GM18861 (cell line): Measurements from ENCODE around the gene ULBP1.
"Not testable (repeated sequence)": the region's sequence is repeated elsewhere in the genome, so short reads cannot be mapped to it uniquely, and the experiment has no call there.

ENCODE experiments used
- ATAC-seq: cut with Tn5 transposase; IDR thresholded peaks from one replicate; pipeline ENCODE4 v1.9.1; 2021; ENCODE audit not compliant: unreplicated experiment

The ULBP1 gene, protein sequence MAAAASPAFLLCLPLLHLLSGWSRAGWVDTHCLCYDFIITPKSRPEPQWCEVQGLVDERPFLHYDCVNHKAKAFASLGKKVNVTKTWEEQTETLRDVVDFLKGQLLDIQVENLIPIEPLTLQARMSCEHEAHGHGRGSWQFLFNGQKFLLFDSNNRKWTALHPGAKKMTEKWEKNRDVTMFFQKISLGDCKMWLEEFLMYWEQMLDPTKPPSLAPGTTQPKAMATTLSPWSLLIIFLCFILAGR

DNA sequence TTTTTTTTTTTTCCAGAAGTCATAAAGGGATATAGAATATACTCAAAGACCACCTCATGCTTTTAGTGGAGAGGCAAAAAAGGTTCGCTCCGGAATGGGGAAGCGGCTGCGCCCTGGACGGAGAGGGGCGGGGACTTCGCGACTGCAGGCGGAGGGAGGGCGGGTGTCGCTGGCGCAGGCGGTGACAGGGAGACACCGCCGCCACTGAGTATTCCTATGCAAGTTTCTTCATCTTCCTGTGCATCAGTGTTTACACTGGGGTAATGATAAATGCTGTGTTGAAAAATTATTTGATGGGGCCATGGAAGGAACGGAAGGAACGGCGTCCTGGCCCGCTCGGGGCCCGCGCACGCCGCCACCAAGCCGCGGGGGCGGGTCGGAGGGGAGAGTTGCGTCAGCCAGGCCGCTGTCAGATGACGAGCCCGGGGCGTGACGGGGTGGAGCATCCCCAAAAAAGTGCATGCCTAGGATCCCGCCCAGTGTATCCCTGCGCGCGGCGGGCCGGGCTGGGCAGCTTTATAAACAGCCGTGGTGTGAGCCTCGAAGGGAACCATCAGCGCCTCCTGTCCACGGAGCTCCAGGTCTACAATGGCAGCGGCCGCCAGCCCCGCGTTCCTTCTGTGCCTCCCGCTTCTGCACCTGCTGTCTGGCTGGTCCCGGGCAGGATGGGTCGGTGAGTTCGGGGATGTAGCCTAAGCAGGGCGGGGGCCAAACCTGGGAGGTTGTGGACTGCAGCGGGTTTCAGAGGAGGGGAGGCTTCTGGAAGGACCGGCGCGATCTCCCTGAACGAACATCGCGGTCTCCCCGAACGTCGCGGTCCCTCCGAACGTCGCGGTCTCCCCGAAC lies at the start of gene ULBP1:
Gene ULBP1 (plus strand): TSS at position 482 of the 846 bp plus-strand sequence. CDS start 107 bp downstream, at position 589.
- no peak for ATAC-seq

DNA sequence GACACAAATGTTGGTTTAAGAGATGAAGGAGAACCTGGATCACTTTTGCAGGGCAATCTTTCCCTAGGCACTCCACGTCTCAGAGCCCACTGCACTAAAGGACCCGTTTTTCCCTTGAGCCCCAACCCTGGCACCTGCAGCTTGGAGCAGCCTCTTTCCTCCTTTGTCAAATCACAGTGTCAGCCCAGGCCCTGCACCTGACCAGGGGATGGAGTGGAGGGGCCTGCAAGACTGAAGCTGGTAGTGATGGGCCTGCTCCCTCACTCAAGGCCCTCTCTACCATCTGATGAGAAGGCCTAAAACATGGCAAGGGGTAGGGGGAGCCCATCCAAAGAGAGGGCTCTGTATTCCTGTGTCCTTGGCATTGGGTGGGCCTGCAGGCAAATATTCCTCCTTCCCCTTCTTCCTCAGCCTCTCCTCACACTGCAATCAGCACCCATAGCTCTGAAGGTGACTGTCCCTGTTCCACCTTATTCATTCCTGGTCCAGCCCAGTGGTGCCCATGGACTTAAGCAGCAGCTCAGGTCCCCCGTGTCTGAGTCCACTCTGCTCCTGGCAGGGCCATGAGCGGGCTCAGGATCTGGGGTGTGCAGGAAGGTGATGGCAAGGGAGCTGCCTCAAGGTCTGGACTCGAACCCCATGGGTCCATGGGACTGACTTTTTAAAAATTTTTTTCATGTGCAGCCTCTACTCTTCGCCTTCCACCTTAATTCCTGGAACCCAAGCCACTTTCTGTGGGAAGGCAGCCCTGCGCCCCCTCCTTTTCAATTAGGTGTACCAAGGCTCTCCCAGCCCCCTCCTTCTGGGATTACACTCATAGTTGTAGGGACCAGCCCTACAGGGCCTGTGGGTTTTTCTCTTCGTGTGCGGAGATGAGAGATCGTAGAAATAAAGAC lies 47.5 kb upstream of the ULBP1 start:
- ATAC-seq: no peak

DNA sequence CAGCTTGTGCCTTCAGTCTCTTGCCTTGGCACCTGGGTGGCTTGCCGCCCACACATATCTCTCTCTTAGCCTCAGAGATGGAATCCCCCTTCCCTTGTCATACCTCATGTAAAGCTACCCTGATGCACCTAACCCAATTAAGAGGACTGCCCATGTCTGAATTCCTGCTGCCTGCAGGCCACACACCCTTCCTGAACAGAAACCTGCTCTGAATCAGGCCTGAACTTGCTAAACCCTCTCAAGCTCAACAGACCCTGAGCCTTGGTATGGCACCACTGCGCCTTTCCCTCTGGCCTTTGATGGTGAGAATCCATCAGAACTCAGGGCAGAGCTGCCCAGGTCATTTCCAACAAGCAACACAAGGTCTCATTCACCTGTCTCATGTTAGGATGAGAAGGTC lies 46.1 kb upstream of the ULBP1 start:
- no peak for ATAC-seq

DNA sequence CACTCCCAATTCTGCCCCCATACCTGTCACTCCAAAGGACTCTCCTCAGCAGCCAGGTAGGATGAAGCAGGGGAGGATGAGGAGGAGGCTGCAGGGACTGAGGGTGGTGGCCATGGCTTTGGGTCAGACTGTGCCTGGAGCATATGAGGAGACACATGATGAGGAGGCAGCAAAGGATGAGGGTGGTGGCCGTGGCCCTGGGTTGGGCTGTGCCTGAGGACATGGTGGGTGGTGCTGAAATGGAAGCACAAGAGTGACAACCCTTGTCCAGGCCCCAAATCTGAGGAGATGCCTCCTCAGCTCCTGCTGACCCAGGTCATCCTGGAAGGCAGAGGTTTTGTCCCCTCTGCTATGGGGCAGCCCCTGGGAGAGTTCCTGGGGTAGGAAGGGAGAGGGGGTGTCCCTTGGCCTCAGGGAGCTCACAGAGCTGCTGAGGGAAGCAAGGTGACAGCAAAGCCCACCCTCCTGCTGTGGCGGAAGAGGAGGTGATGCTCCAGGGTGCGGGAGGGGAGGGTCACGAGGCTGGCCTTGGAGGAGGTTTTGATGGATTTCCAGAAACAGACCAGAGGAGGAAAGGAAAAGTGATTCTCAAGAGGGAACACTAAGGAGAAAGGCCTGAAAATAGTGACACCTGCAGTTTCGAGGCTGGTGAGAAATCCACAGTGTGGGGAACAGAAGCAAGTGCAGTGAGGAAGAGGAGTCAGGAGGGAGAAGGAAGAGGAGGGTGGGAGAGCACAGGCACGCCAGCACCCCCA lies 45.4 kb upstream of the ULBP1 start:
- ATAC-seq: no peak

DNA sequence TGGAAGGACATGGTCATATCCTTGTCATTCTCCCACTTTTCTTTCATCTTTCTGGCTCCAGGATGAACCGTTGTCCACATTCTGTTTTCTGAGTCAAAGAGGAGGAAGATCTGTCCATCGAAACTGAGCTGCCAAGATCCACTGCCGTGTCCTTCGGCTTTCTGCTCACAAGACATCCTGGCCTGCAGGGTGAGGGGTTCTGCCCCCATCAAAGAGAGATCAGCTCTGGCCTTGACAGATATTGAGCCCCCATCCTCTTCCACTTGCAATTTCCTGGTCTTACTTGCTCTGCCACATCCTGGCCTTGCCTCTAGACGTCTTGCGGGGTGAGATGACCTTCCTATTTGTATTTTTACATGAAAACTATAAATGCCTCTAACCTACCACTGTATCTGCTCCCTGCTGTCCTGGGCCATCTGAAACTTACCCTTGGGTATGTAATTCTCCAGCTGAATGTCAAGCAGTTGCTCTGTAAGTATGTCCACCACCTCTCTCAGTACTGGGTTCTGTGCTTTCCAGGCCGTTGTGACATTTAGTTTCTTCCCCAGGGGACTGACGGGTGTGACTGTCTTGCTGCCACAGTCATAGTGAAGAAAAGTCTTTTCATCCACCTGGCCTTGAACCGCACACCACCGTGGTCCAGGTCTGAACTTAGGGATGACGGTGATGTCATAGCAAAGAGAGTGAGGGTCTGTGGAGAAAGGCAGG lies 44.5 kb upstream of the ULBP1 start:
- ATAC-seq: not testable (repeated sequence)

DNA sequence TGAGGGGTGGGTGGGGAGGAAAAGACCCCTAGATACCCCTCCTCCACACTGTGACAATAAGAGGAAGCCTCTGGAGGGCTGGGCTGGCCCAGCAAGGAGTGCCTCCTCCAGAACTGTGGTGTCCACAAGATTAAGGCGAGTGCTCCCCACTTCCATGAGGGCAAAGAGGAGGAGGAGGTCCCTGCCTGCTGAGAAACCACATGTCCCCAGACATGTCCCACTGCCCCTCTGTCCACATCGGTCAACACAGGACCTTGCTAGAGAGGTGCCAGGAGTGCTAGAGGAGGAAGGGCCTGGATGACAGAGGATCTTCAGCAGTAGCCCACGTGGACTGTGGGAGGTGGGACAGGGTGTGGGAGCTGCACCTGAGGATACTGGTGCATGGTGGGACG lies 43.9 kb upstream of the ULBP1 start:
- ATAC-seq: no peak

DNA sequence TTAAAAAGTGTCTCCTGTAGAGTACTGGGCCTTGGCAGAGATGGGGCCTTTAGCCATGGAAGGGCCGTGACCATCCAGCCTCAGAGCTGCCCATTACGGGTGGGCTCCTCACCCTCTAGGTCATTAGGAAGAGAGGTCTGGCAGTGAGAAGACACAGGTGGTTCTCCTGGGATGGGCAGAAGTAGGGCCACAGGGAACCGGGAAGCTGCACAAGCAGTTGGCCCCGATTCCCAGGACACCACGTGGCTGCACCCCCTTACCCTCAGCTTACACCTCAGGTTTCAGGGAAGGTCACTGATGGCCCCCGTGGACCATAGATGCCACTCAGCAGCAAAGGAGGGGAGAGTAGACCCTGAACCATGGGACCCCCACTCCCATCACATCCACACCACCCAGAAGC lies 42.4 kb upstream of the ULBP1 start:
- no peak for ATAC-seq

DNA sequence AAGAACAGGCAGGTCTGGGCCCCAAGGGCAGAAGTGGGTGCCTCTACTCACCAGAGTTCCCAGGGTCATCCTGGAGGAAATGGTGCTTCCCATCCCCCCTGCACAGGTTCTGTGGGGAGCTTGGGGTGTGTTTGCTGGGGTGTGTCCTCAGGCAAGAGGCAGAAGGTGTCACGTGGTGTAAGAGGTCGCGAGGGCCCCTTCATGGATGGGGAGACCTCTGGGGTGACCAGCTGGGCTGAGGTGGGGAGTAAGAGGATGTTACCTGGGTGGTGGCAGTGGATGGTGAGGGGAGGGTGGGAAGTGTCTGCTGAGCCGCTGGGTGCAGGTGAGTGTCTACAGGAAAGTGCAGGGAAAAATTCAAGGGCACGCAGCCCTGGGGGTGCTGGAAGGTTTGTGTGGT lies 41.7 kb upstream of the ULBP1 start:
- not testable (repeated sequence) for ATAC-seq

DNA sequence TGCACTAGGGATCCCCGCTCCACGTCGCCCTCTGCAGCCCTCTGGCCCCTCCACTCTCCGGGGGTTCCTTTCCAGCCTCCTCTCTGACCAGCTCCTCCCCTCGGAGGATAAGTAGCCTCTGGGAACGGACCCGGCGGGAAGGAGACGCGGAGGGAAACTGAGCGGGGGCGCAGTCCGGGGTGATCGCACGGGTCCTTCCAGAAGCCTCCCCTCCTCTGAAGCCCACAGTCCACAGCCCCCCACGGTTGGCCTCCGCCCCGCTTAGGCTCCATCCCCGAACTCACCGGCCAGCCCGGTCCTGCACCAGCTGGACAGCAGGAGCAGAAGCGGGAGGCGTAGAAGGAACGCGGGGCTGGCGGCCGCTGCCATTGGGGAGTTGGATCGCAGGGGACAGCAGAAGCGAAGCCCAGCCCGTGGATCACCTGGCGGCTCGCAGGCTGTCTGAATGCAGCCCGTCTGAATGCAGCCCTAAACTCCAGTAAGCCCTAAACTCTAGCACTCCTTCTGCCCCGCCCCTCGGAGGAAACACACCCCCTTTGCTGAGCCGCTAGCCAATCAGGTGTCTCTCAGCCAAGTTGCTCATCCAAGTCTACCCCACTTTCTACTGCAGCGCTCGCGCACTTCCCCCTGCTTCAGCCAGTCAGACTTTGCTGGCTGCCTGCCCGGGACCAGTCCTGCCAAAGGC lies 41.0 kb upstream of the ULBP1 start, which contains the start of gene RAET1G:
Gene RAET1G (minus strand): TSS at position 480 of the 685 bp plus-strand sequence. CDS start 111 bp downstream, at position 369.
- ATAC-seq: no peak

DNA sequence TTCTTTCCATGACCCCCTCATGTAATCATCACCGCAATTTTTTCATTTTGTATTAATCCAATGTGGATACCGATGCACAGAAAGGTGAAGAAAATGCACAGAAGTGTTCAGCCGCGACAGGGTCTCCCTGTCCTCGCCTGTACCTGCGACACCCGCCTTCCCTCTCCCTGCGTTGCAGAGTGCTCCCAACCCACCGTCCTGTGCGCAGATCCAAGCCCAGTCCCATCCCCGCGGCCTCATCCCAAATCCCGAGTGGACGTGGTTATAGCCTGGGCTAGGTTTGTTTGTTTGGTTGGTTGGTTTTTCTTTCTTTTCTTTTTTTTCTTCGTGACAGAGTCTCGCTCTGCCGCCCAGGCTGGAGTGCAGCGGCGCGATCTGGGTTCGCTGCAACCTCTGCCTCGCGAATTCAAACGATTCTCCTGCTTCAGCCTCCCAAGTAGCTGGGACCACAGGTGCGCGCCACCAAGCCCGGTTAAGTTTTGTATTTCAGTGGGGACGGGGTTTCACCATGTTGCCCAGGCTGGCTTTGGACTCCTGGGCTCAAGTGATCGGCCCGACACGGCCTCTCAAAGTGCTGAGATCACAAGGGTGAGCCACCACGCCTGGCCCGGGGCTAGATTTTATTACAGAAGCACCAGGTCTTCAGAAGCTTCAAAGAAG lies 40.3 kb upstream of the ULBP1 start:
- ATAC-seq: no peak

DNA sequence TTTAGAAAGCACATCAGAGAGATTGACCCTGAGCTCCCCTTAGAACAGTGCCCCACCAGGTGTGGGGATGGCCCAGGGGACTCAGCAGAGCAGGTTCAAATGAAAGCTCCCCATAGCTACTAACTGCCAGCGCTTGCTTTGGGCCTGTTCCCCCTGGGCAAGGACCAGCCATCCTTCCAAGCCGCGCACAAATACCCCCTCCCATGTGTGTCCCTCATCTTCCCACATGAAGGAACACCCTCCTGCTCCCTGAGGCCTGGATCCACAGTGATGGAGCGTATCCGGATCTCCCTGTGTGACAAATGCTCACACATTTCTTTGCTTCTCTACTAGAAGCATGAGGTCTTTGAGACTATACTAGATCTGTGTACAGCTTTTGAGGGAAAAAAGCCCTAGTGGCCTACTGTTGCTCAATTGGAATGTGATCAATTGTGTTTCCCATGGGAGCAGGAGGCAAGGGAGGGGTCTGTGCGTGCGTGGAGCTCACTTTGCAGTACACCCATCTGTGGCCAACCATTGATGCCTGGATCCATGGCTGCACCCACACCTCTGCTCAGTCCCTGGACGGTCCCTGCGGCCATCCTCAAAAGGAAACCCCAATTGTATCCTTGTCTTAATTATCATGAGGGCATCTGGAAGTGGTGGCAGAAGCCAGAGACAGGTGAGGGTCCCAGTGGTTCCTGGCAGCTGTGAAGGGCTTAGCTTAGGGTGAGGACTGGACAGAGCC lies 39.4 kb upstream of the ULBP1 start:
- no peak for ATAC-seq

DNA sequence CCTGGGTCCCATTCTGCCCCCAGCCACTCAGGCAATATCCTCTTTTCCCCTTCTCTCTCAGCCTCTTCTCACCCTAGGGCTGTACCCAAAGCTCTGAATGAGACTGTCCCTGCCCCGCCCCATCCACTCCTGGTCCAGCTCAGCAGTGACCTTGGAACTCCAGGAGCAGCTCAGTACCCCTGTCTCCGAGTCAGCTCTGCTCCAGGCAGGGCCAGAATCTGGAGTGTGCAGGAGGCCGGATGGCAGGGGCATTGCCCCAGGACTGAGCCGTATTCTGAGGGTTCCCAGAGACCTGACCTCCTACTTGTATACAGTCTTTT lies 38.9 kb upstream of the ULBP1 start:
- no peak for ATAC-seq

DNA sequence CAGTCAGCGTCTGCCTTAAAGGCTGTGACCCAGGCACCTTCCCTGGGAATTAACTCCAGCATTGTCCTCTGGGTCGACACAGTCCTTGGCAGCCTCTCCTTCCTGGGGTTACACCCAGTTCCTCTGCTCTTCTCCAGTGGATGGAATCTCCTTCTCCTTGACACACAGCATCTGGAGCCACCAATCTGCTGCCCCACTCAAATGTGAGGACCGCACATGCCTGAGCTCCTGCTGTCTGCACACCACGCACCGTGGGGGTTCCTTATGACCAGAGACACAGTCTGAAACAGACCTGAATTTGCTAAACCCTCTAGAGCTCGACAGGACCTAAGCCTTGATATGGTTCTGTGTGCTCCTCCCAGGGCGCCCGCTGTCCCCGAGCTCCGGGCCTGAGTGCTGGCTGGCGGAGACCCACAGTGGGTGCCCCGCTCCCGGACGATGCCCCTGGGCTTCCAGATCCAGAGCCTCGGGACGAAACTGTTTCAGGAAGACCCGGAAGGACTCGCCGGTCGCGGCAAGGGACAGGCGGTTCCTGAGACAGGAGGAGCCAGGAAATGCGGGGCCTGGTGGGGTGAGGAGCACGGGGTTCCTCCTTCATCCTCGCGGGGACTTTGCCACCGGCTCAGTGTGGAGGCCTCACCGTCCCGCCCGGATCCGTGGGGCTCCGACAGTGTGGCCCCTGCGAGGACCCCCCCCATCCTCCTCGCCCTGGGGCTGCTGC lies 38.3 kb upstream of the ULBP1 start:
- ATAC-seq: no peak

DNA sequence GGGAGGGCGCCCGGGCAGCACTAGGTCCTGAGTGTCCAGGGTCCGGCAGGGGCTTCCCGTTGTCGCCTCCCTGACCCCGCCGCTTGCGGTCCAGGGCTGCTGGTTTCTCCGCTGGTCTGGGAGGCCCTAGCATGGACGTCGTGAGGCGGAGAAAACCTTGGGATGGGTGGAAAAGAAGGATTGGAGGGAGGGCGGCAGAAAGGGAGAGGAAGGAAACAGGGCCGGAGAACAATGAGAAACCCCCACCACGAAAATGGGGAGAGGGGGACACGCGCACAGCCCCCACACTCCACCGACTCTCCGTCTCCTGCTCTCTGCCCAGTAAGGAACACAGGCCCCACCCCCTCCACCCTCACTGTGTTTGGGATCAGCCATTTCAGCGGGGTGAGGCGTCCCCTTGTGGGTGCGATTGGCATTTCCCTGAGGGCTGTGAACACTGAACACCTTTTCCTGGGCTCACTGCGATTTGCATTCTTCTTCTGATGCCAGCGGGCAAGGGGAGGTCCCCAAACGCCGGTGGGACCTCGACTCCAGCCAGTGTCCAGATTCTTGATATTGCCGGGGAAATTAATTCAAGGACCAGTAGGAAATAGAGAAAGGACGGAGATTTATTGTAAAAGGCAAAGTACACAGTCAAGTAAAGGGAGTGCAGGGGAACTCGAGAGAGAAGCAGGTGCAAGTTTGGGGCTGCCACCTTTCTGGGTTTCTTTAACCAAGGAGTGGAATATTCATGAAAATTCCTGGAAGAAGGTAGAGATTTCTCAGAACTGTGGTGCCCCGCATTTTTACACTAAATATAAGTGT lies 37.6 kb upstream of the ULBP1 start:
- no peak for ATAC-seq

DNA sequence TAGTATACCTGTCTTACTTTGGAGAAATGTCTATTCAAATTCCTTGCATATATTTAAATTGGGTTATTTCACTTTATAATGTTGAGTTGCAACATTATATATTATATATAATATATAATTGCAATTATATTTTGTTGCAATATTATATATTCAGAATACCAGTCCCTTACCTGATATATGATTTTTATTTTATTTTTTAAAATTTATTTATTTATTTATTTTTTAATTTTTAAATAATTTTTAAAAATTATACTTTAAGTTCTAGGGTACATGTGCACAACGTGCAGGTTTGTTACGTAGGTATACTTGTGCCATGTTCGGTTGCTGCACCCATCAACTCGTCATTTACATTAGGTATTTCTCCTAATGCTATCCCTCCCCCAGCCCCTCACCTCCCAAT lies 36.7 kb upstream of the ULBP1 start:
- not testable (repeated sequence) for ATAC-seq

DNA sequence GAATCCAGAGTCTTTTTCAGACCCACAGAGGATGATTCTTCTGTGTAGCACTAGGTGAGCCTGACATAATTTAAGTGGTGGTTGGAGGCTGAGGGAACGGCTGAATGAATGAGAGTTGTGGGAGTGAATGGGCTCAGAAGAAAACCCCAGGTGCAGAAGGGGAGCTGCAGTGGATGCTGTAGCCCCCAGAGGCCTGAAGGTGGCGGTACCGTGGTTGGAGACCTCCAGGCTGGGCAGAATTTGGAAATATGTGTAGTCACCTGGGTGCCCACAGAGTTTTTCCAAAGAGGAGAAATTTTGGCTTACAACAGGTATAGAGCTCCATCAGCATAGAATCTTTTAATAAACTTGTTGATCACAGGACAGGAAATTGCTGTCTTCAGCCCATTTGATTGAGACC lies 34.3 kb upstream of the ULBP1 start:
- no peak for ATAC-seq

DNA sequence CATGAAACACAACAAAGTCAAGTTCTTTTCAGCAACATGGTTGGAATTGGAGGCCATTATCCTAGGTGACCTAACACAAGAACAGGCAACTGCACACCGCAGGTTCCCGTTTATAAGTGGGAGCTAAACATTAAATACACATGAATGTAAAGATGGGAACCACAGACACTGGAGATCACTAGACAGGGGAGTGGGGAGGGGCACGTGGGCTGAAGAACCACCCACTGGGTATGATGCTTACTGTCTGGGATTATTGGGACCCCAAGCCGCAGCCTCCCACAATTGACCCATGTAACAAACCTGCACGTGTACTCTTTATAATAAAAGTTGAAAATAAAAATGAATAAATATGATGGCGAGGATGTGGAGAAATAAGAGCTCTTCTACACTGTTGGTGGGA lies 32.2 kb upstream of the ULBP1 start:
- ATAC-seq: no peak
